Measurements from ENCODE around the gene VPS33B. TPM values are rescaled to one million over a fixed set of nuclear protein-coding genes. Genes with fewer than 3 reads are reported as not detected.
A peak's percentile ranks its signal among the peaks of the same experiment; 100 is the strongest.

VPS33B gene
- total and polyA plus RNA-seq, 2 of the 13 experiments (the other 11 are each of a cell fraction or from before 2014, with no cell fraction given) = 15.8 to 16.5 TPM

- TF ChIP-seq SP1 (IDR thresholded peaks at IDR 0.05) (no peak), SP1 (CRISPR knock-in tag; IDR thresholded peaks at IDR 0.05) (peak; percentile 78; the same call in 1 of the 2 replicates), AKAP8 (CRISPR knock-in tag; IDR thresholded peaks at IDR 0.05) (peak; percentile 85; the same call in 1 of the 2 replicates), FOXP1 (IDR thresholded peaks at IDR 0.05) (no peak), FOXP1 (CRISPR knock-in tag; IDR thresholded peaks at IDR 0.05) (peak; percentile 4; the same call in 1 of the 2 replicates), HOXA7 (CRISPR knock-in tag; IDR thresholded peaks at IDR 0.05) (0 out of 2 replicates have a peak, but pooled peaks have one; percentile 36), ZNF441 (CRISPR knock-in tag; IDR thresholded peaks at IDR 0.05; ENCODE audit: borderline replicate concordance) (peak; percentile 81; the same call in 1 of the 2 replicates), ZBTB8A (CRISPR knock-in tag; IDR thresholded peaks at IDR 0.05; ENCODE audit: borderline replicate concordance, low read depth) (no peak), CREBL2 (CRISPR knock-in tag; IDR thresholded peaks at IDR 0.05; ENCODE audit: borderline replicate concordance) (peak; percentile 28; the same call in 1 of the 2 replicates), ZSCAN31 (CRISPR knock-in tag; IDR thresholded peaks at IDR 0.05; ENCODE audit: low read depth) (peak; percentile 73; the same call in 1 of the 2 replicates), SMARCE1 (IDR thresholded peaks at IDR 0.05; ENCODE audit: borderline replicate concordance) (no peak), ZNF782 (CRISPR knock-in tag; IDR thresholded peaks at IDR 0.05; ENCODE audit: borderline replicate concordance) (peak; percentile 88; the same call in 1 of the 2 replicates), ASH2L (IDR thresholded peaks at IDR 0.05; ENCODE audit: insufficient read length, low read depth, low read length) (peak; percentile 88), CHD2 (IDR thresholded peaks at IDR 0.05; ENCODE audit: low read depth, low read length) (peak; percentile 90), ISL2 (CRISPR knock-in tag; IDR thresholded peaks at IDR 0.05) (peak; percentile 63; the same call in 1 of the 2 replicates), ZNF549 (CRISPR knock-in tag; IDR thresholded peaks at IDR 0.05) (no peak), ZNF589 (CRISPR knock-in tag; conservative IDR thresholded peaks at IDR 0.05) (peak; percentile 76; the same call in 1 of the 2 replicates), ZNF543 (CRISPR knock-in tag; IDR thresholded peaks at IDR 0.05) (peak; percentile 93), ZNF563 (CRISPR knock-in tag; IDR thresholded peaks at IDR 0.05) (peak; percentile 89), JUND (CRISPR knock-in tag; IDR thresholded peaks at IDR 0.05) (peak; percentile 86), ZNF335 (CRISPR knock-in tag; IDR thresholded peaks at IDR 0.05) (no peak), ZNF331 (CRISPR knock-in tag; IDR thresholded peaks at IDR 0.05) (peak; percentile 52; the same call in 1 of the 2 replicates), ZNF883 (CRISPR knock-in tag; IDR thresholded peaks at IDR 0.05; ENCODE audit: not compliant biosample characterization) (peak; percentile 47), ZFP90 (CRISPR knock-in tag; IDR thresholded peaks at IDR 0.05; ENCODE audit: borderline replicate concordance) (0 out of 2 replicates have a peak, but pooled peaks have one; percentile 48), FOSL2 (CRISPR knock-in tag; IDR thresholded peaks at IDR 0.05) (peak; percentile 63), SP4 (CRISPR knock-in tag; IDR thresholded peaks at IDR 0.05) (peak; percentile 89), ZNF766 (CRISPR knock-in tag; IDR thresholded peaks at IDR 0.05; ENCODE audit: borderline replicate concordance) (0 out of 2 replicates have a peak, but pooled peaks have one; percentile 51), ZNF775 (CRISPR knock-in tag; IDR thresholded peaks at IDR 0.05; ENCODE audit: borderline replicate concordance) (no peak), ZNF367 (CRISPR knock-in tag; IDR thresholded peaks at IDR 0.05; ENCODE audit: borderline replicate concordance) (no peak), NFATC3 (CRISPR knock-in tag; IDR thresholded peaks at IDR 0.05) (peak; percentile 88; the same call in 1 of the 2 replicates), ZNF234 (CRISPR knock-in tag; conservative IDR thresholded peaks at IDR 0.05) (0 out of 2 replicates have a peak, but pooled peaks have one; percentile 4)
- TF ChIP-seq, protein P1, sequence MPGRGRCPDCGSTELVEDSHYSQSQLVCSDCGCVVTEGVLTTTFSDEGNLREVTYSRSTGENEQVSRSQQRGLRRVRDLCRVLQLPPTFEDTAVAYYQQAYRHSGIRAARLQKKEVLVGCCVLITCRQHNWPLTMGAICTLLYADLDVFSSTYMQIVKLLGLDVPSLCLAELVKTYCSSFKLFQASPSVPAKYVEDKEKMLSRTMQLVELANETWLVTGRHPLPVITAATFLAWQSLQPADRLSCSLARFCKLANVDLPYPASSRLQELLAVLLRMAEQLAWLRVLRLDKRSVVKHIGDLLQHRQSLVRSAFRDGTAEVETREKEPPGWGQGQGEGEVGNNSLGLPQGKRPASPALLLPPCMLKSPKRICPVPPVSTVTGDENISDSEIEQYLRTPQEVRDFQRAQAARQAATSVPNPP (CRISPR knock-in tag; IDR thresholded peaks at IDR 0.05) = peak; percentile 67; the same call in 1 of the 2 replicates
These were observed 27.7 kb downstream of the VPS33B start, which contains the start of gene PRC1 (continued) for GRCh38 chr15:90994417-90995311.
